OCI-LY7 (cell line): ENCODE results near the gene GALNT11. TPM values are rescaled to one million over a fixed set of nuclear protein-coding genes. Genes with fewer than 3 reads are reported as not detected.

Source experiments
- BruUV-seq: library from RNA; stranded (reverse); fragments of 400-500 nt; replicated peaks from 2 replicates; lab custom pipeline; 2021; lab: Mats Ljungman, UMichigan
- CTCF ChIA-PET: fragments of 300-600 bp; sonication (Branson Sonifier 250); formaldehyde crosslinking; loops from one replicate; lab custom pipeline; 2022; ENCODE audit warnings: antibody characterized with exemption; ENCODE audit not compliant: unreplicated experiment; lab: Charles Lee
- POLR2A ChIA-PET: fragments of 300-600 bp; sonication (Branson Sonifier 250); formaldehyde crosslinking; loops from one replicate; lab custom pipeline; 2022; ENCODE audit warnings: antibody characterized with exemption; lab: Charles Lee
- DNase-seq: peaks from one replicate; pipeline ENCODE4 v3.0.0-alpha.2; 2015; ENCODE audit warnings: low spot score
- H2AFZ ChIP-seq: fragments of 200-600 bp; sonication (generic), shearing (Covaris generic); 2 replicates; pipeline ENCODE4 v1.6.1; 2014; ENCODE audit warnings: mild to moderate bottlenecking, antibody characterized with exemption, low read length, moderate library complexity
- H3K27ac ChIP-seq: fragments of 200-600 bp; sonication (generic); 2 replicates; pipeline ENCODE4 v1.5.1; 2014; ENCODE audit warnings: mixed run types, low read depth, mild to moderate bottlenecking, moderate library complexity, low read length, inconsistent platforms; ENCODE audit not compliant: poor library complexity, severe bottlenecking
- H3K36me3 ChIP-seq: fragments of 200-600 bp; sonication (generic); 2 replicates; pipeline ENCODE4 v1.6.1; 2014; ENCODE audit warnings: mild to moderate bottlenecking, antibody characterized with exemption, low read length, moderate library complexity, mixed read lengths; ENCODE audit not compliant: insufficient read depth
- H3K4me1 ChIP-seq: fragments of 200-600 bp; sonication (generic); 2 replicates; pipeline ENCODE4 v1.5.1; 2014; ENCODE audit warnings: mild to moderate bottlenecking, low read length; ENCODE audit not compliant: insufficient read depth, poor library complexity, severe bottlenecking
- H3K4me2 ChIP-seq: fragments of 200-600 bp; sonication (generic); 2 replicates; pipeline ENCODE4 v1.6.1; 2014; ENCODE audit warnings: mild to moderate bottlenecking, low read length
- H3K4me3 ChIP-seq: fragments of 200-600 bp; sonication (generic); 2 replicates; pipeline ENCODE4 v1.5.1; 2014; ENCODE audit warnings: mild to moderate bottlenecking, low read depth, low read length; ENCODE audit not compliant: poor library complexity, severe bottlenecking
- H3K79me2 ChIP-seq: fragments of 200-600 bp; sonication (generic); 2 replicates; pipeline ENCODE4 v1.6.1; 2016; ENCODE audit warnings: low read depth, mild to moderate bottlenecking, low read length, moderate library complexity, mixed read lengths; ENCODE audit not compliant: insufficient read depth
- H3K9me2 ChIP-seq: fragments of 200-600 bp; sonication (generic); 2 replicates; pipeline ENCODE4 v1.6.1; 2016; ENCODE audit warnings: mild to moderate bottlenecking, low read length, mixed read lengths; ENCODE audit not compliant: insufficient read depth
- H3K9me3 ChIP-seq: fragments of 200-600 bp; sonication (generic); 2 replicates; pipeline ENCODE4 v1.6.1; 2014; ENCODE audit warnings: mild to moderate bottlenecking, mixed run types, low read length, mixed read lengths
- H4K20me1 ChIP-seq: fragments of 200-600 bp; sonication (generic); 2 replicates; pipeline ENCODE4 v1.6.1; 2014; ENCODE audit warnings: mild to moderate bottlenecking, antibody characterized with exemption, low read length, moderate library complexity, mixed read lengths; ENCODE audit not compliant: insufficient read depth
- CTCF ChIP-seq: fragments of 200-600 bp; sonication (generic); conservative IDR thresholded peaks from 2 replicates; pipeline ENCODE4 v1.5.1; 2014; ENCODE audit warnings: mild to moderate bottlenecking, antibody characterized with exemption, low read length, moderate library complexity, mixed read lengths
- EZH2phosphoT487 ChIP-seq: fragments of 200-600 bp; sonication (generic); IDR thresholded peaks from 2 replicates; pipeline ENCODE4 v1.6.1; 2018; ENCODE audit warnings: low read depth, borderline replicate concordance, mild to moderate bottlenecking, mixed run types, antibody characterized with exemption, low read length, moderate library complexity, mixed read lengths
- intact Hi-C: fragments of 100-400 bp; cut with micrococcal nuclease; formaldehyde crosslinking; loops from one replicate; pipeline ENCODE4 v1.10.0; 2022; ENCODE audit not compliant: unreplicated experiment
- total RNA-seq, 2 experiments: library from RNA; depleted of rRNA in 1 of 2; stranded (reverse); fragments of >200 nt in 1 of 2; shearing (Covaris generic) in 1 of 2; gene quantifications; 2 replicates each; pipeline ENCODE4 v1.2.3, GENCODE V29; 2014 to 2022

Gene GALNT11
- total RNA-seq, 2 experiments from 2014 or later = not detected

GRCh38 chr7:152093717-152094116 lies 68.2 kb downstream of the GALNT11 start:
- Histone ChIP-seq H2AFZ (no peak overlapping the region), H3K4me1 (no peaks in the 10 kb centered on the region), H3K9me3 (no peaks in the 10 kb centered on the region), H3K4me3 (no peak overlapping the region), H3K36me3 (no peaks in the 10 kb centered on the region), H3K79me2 (no peaks in the 10 kb centered on the region), H3K27ac (no peak overlapping the region), H4K20me1 (no peaks in the 10 kb centered on the region), H3K4me2 (no peak overlapping the region), H3K9me2 (no peaks in the 10 kb centered on the region)
- ChIA-PET CTCF (interaction anchor here (0.9 kb wide), 1 partner anchor 24 kb away, joined by 5 read pairs; no protein-coding TSS in a partner anchor), POLR2A (no interaction called here)
- no peak for DNase-seq
- BruUV-seq = no TSS peak
- intact Hi-C loops = no loop called here
- TF ChIP-seq CTCF = no peak
- no peak for TF ChIP-seq EZH2phosphoT487

GRCh38 chr7:152095771-152096170 lies 70.3 kb downstream of the GALNT11 start:
- no peak overlapping the region for H2AFZ ChIP-seq
- intact Hi-C loops = no loop called here
- POLR2A ChIA-PET = interaction anchor here (0.6 kb wide), 1 partner anchor 75 kb away, joined by 3 read pairs; no protein-coding TSS in a partner anchor
- no peak for DNase-seq
- no peaks in the 10 kb centered on the region for H3K4me1 ChIP-seq
- no peaks in the 10 kb centered on the region for H3K9me2 ChIP-seq
- no peaks in the 10 kb centered on the region for H3K9me3 ChIP-seq
- no peaks in the 10 kb centered on the region for H3K36me3 ChIP-seq
- TF ChIP-seq CTCF (no peak), EZH2phosphoT487 (no peak)
- no peak overlapping the region for H3K27ac ChIP-seq
- H3K4me2 ChIP-seq = no peak overlapping the region
- BruUV-seq = no TSS peak
- CTCF ChIA-PET = no interaction called here
- no peaks in the 10 kb centered on the region for H4K20me1 ChIP-seq
- H3K4me3 ChIP-seq = no peak overlapping the region
- no peaks in the 10 kb centered on the region for H3K79me2 ChIP-seq

GRCh38 chr7:152097330-152097729 lies 71.9 kb downstream of the GALNT11 start:
- no peaks in the 10 kb centered on the region for H3K79me2 ChIP-seq
- DNase-seq = no peak
- no peak overlapping the region for H3K27ac ChIP-seq
- H3K4me1 ChIP-seq = no peaks in the 10 kb centered on the region
- H3K36me3 ChIP-seq = no peaks in the 10 kb centered on the region
- TF ChIP-seq CTCF (no peak), EZH2phosphoT487 (no peak)
- ChIA-PET POLR2A (no interaction called here), CTCF (no interaction called here)
- no peak overlapping the region for H3K4me2 ChIP-seq
- H2AFZ ChIP-seq = no peak overlapping the region
- no peaks in the 10 kb centered on the region for H3K9me3 ChIP-seq
- H4K20me1 ChIP-seq = no peaks in the 10 kb centered on the region
- H3K9me2 ChIP-seq = no peaks in the 10 kb centered on the region
- no peak overlapping the region for H3K4me3 ChIP-seq
- intact Hi-C loops = no loop called here
- BruUV-seq = no TSS peak
